T-helper 1 cell (primary cell): ENCODE measurements around the gene SCP2.
"Not testable (repeated sequence)": the region's sequence is repeated elsewhere in the genome, so short reads cannot be mapped to it uniquely, and the experiment has no call there.

Source experiments
- DNase-seq, 5 donors: peaks; one replicate each; pipeline ENCODE4 v3.0.0-alpha.2; 2012 to 2020

SCP2 gene

DNA sequence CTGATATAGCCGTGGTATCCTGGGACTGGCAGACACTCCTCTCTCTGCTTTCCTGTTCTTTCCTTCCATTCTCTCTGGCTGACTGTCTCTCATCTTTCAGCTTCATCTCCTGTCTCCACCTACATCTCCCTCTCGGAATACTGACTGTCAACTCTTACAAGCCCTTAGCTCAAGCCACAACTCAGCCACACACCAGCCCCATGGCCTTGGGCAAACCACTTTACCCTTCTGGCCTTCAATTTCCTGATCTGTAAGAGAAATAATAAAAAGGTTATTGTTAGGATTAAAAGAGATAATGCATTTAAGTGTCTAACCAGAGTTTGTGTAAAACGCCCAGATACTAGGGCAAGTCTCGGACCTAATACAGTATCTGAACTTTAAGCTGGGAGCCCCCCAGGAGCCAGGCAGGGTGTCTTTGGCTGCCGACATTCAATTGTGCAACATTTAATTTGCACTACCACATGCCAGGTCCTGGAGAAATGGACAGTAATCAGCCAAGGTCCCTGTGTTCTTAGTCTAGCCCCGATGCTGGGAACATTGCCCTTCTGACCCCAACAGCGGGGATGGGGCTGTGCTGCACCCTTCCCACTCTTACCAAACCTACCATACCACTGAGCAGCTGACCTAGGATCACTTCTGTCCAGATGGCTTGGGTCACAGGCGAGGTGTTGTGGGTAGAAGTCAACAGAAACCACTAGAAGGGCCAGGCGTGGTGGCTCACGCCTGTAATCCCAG lies 10.7 kb upstream of the SCP2 start:
- DNase-seq = no peak

DNA sequence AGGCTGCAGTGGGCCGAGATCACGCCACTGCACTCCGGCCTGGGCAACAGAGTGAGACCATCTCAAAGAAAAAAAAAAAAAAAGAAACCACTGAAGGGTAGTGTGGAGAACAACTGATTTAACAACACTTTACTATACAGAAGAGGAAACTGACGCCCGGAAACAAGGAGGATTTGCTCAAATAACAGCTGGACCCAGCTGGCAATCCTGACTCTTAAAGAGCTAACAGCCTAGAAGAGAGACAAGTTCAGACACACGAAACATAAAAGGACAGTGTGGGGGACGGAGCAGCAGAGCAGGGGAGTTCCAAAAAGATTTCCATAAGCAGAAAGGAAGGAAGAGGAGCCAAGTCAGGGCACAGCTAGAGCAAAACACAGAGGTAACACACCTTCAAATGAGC lies 9.9 kb upstream of the SCP2 start:
- DNase-seq = no peak

DNA sequence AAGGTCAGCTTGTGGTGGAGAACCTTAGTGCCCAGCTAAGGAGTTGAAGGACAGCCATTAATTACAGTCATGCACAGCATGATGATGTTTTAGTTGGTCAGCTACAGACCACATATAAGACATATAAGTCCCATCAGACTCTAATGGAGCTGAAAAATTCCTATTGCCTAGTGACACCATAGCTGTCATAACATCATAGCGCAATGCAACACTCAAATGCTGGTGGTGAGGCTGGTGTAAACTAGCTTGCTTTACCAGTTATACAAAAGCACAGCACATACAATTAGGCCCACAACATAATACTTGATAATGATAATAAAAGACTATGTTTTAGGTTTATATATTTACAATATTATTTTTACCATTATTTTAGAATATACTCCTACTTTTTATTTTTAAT lies 9.5 kb upstream of the SCP2 start:
- no peak for DNase-seq

DNA sequence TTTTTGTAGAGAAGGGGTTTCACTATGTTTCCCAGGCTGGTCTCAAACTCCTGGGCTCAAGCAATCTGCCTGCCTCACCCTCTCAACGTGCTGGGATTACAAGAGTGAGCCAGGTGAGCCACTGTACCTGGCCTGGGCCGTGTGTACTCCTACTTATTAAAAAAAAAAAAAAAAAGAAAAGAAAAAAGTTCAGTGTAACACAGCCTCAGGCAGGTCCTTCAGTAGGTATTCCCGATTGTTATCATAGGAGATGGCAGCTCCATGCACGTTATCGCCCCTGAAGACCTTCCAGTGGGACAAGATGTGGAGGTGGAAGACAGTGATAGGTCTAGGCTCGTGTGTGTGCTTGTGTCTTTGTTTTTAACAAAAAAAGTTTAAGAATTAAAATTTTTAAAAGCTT lies 8.9 kb upstream of the SCP2 start:
- DNase-seq = no peak

DNA sequence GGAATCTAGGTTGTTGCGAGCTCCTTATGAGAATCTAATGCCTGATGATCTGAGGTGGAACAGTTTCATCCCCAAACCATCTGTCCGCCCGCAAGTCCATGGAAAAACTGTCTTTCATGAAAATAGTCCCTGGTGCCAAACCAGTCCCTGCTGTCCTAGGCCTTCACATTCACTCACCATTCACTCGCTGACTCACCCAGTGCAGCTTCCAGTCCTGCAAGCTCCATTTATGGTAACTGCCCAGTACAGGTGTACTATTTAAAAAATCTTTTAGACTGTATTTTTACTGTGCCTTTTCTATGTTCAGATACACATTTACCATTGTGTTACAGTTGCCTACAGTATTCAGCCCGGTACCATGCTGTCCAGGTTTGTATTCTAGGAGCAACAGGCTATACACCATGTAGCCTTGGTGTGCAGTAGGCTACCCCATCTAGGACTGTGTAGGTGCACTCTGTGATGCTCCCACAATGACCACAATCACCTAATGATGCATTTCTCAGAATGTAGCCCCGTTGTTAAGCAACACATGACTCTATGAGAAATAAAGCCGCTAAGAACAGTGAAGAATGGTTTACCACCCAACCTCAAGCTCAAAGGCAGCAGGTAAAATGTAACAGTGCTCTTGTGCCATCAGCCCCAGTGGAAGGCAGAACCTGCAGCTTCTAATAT lies 7.9 kb upstream of the SCP2 start:
- DNase-seq = no peak

DNA sequence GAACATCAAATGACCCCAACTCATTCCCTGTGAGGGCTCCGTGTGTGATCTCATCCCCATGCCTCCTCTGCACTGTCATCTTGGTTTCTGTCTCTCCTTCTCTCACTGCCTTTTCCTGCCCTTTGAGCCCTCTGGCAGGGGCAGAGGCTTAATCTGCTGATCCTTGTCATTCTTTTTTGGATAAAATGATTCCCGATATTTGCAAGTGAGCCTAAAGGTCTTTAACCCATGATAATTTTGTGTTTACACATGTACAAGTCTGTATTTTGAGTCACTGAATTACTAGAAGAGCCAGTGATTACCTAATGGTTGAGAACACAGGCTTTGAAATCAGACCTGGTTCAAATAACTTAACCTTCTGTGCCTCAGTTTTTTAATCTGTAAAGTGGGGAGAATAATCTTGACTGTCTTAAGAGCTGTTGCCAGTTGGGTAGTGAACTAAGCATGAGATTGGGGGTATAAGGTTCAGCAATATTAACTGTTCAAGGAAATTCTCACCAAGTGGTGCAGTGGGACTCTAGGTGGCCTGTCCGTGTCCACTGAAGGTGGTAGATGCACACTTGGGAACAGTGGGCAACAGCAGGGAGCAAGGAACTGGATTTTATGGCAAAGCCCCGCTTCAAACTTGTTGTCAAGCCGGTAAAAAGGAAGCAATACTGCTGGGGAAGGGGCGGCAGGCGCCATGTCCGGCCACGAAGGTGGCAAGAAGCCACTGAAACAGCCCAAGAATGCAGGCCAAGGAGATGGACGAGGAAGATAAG lies 7.2 kb upstream of the SCP2 start:
- no peak for DNase-seq

DNA sequence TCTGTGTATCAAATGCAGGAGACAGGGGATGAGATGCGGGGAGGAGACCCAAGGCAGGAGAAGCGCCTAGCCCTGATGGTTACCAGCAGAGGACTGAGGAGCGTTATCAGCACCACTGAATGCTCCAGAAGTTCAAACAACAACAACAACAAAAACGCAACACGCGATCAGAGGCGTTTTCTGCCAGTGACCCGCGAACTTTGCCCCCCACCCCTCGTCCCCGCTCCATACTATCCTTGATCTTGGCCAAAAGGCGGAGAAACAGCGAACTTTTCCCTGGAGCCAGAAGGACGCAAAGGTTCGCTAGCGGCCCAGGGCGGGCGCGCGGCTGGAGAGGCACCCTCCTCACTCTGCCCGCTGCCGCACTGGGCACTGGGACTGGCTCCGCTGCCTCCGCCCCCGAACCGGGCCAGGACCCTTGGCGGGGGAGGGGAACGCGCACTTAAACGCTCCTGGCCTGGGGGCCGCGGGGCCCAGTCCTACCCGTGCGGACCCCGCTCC lies 6.2 kb upstream of the SCP2 start:
- no peak for DNase-seq

DNA sequence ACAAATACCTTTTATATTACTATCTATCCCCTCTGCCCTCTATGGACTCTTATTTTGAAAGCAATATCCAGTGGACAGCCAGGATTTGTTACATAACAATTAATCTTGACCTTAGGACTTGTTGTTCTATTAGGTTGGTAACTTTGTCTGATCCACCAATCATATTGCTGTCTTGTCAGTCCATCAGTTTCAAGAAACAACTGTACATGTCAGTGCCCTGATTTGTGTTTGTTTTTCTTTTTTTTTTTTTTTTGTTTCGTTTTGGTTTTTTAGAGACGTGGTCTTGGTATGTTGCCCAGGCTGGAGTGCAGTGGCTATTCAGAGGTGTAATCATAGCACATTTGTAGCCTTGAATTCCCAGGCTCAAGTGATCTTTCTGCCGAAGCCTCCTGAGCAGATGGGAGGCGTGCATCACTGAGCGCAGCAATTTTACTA lies 1.5 kb upstream of the SCP2 start:
- no peak for DNase-seq

DNA sequence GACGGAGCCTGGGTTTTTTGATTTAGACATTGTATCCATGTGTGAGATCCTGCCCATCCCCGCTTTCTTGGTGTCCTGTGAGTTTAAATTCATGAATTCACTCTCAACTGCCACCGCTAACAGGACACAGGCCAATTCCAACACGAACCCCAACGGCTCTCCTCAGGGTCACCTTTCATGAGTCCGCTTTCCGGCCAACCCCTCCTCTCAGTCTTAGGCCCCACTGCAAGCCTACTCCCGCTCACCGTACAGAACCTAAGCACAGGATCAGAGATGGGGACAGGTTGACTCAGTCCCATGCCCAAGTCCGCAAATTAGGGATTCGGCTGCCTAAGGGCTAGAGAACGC lies 238 bp upstream of the SCP2 start:
- DNase-seq = no peak

DNA sequence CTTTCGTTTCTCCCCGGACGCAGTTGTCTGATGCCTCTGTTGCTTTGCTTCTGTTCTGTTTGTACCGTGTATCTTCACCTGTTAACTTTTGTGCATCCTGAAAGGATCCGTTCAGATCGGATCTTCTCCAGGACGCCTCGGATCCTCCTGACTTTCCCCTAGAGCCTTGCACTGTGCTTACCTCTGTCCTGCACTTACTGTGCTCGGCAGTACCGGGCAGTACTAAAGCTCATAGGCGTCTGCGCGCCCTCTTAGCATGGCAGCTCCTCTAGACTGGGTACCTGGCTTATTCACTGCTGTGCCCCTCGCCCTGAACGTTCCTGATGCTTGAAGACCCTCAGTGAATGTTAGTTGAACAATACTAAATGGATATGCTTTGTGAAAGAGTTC lies 934 bp downstream of the SCP2 start:
- DNase-seq = no peak

DNA sequence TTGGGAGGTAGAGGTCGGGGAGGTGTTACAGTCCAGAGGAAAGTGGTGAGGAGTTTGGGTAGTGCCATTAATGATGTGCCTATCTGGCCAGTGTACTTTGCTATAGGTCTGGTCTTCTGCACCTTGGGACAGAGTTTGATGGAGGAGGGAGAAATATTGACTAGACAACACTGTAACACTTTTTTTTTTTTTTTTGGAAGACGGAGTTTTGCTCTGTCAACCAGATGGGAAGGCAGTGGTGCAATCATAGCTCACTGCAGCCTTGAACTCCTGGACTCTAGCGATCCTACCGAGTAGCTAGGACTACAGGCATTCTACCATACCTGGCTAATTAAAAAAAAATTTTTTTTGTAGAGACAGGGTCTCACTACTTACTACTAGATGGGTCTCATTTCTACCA lies 1.9 kb downstream of the SCP2 start:
- DNase-seq = no peak

DNA sequence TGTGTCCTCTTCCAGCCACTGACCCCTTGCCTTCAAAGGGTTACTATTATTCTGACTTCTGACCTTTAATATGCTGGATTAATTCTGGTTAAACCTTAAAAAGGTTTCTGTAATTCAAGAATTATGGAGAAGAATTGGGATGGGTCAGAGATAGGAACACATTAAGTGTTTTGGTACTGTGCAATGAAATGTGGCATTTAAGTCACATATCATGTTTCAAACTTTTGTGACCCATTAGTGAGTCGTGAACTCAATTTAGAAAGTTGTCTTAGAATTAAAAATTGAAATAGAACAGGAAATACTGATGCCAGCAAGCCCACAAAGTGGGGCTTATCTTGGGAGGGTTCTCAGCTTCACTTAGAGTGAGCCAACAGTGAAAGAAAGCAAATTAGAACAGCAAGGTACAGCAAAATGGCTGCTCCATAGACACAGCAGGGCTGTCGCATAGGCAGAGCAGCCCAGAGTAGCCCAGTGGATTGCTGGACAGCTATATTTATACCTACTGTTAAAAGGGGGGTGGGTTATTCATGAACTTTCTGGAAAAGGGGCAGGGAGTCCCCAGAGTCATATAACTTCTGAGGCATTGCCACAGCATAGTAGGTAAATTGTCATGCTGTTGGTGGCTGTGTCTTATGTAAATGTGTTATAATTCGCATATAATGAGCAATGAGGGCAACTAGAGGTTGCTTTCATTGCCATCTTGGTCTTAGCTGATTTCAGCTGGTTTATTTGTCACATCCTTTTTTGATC lies 10.5 kb downstream of the SCP2 start:
- DNase-seq = no peak

DNA sequence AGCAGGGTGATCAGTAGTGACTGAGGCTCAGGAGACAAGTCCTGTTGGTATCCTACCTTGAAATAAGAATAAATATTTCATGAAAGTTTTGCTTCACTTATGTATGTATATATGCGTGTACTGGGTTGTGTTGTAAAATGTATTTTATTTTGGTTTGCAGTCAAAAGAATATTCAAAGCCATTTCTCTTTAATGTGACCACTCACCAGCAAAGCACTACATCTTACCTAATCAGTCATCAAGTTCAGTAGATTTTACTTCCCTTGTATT lies 11.0 kb downstream of the SCP2 start:
- DNase-seq = no peak

DNA sequence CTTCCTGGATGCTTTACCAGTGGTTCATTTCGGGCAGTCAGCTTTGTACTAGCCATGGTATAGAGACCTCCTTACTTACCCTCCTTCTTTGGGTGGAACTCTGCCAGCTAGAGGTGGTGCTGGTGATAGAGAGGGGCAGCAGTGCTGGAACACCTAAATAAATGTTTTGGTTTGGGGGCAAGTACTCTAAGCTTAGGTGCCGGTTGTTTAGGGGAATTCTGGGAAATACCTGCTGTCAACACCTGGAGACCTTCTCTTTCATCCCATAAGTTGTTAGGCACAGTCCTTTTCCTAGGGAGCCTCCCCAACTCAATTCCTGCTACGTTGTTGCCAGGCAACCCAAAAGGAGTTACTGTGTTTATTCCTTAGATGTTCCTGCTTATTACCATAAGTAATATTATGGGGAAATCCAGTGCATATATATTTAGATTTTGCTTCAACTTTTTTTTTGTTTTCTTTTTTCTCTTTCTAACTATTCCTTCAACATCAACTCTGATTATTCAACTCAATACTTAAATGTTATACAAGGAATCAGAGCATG lies 16.9 kb downstream of the SCP2 start:
- DNase-seq = no peak

DNA sequence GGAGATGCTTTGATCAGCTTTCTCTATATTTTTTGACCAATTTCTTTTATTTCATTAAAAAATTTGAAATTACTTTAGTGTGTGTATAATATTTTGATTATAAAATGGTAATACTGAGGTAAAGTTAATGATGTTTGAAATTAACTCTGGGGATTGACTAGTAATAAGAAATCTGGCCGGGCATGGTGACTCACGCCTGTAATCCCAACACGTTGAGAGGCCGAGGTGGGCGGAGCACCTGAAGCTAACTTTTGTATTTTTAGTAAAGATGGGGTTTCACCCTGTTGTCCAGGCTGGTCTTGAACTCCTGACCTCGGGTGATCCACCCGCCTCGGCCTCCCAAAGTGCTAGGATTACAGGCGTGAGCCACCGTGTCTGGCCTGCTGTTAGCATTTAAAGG lies 17.5 kb downstream of the SCP2 start:
- DNase-seq = no peak

DNA sequence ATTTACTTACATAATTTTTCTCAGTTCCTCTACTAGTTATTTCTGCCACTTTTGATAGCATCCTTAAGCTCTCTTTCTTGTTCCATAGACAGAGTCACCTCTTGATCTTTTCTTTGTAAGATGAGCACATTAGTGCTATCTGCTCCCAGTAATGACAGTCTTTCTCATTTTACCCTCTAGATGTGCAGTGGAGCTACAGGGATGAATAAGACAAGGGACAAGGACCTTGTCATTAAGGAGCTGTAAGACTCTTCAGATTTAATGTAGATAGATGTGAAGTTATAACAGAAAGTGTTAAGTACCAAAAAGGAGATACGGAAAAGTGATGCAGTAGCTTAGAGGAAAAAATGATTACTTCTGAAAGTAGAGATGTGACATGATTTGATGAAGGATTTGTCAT lies 20.4 kb downstream of the SCP2 start:
- DNase-seq = no peak

DNA sequence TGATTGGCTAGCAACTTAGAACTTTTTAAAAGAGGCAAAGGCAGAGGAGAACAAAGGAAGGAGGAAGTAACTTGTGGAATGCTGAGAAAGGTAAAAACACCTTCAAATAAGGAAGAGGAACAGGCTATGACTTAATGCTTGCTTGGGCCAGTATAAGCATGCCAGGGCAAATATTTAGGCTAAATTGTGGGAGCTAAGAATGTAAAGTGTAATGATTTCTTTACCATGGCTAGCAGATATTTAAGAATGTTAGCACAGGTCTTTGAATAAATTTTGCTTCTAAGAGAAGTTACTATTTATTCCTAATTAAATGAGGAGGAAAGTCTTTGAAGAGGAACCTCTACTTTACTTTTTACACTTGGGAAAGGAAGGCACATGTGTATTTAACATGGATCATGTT lies 22.5 kb downstream of the SCP2 start:
- not testable (repeated sequence) for DNase-seq

DNA sequence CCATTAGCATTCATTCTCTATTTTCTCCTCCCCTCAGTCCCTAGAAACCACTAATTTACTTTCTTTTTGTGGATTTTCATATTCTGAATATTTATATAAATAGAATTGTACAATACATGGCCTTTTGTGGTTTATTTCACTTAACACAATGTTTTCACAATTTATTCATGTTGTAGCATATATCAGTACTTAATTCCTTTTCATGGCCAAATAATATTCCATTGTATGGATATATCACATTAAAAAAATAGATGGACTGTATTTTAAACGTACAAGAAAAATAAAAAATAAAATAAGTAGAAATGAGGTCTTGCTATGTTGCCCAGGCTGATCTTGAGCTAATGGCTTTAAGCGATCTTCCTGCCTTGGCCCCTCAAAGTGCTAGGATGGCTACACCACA lies 25.0 kb downstream of the SCP2 start:
- DNase-seq = no peak

DNA sequence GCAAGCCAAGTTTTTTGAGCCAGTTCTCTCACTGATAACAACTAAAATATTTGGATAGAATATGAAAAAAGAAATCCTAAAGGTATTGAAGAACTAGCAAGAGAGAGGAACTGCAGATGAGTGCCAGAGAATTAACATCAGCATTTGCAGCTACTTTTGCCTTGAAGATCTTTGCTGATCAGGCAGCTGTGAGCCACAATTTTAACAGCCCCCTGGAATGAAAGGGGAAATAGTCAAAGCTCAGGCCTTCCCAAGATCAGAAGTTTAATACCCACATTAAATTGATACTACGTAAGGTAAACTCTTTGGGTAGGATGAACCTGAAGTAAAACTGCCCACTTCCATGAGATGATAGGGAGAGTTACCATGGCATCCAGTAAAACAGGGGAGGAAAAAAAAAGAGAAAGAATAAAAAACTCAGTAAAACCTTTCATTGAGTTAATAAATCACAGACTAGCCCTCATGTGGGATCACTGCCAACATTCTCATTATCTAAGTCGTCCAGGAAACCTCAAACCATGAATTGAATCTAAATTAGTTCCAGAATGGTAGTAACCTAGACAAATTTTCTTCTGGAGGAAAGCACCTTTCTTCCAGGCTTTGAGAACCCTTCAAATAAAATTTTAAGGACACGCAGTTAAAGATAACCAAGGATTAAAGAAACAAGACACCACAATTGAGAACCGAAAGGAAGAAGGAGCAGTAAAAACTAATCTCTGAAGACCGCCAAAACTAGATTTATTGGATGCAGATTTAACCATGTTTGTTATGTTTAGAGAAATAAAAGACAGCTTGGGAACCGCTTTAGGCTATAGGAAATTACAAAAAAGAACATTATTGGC lies 28.3 kb downstream of the SCP2 start:
- DNase-seq = no peak

DNA sequence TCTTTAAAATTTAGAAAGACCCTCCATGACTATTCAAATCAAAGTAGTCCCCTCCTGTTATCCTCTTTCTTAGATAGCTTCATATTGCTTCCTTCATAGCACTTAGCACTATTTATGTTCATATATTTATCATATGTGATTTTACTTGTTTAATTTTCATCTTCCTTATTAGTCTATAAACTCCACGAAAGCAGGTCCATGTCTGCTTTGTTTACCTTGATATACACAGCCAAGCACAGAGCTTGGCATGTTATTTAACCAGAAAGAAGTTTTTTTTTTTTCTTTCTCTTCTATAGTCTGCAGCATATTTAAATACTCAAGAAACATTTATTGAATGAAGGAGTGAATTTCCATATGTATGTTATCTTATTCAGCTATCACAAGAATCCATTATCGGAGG lies 36.0 kb downstream of the SCP2 start:
- no peak for DNase-seq

DNA sequence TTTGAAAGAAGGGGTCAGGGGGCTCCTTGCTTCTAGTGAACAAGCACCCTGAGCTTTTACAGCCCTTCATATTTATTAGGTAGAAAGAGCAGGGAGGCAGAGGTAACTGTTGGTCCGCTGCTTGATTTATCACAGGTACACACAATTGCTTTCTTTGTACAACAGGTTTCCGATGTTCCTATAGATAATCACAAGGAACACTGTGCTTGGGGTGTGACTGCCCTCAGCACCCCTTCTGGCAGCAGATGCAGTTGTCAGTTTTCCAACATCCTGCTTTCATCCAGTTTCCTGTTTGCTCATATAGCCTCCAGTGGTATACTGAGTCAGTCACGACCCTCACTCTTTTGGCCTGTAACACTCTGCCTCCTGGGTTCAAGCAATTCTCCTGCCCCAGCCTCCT lies 40.6 kb downstream of the SCP2 start:
- DNase-seq = no peak

DNA sequence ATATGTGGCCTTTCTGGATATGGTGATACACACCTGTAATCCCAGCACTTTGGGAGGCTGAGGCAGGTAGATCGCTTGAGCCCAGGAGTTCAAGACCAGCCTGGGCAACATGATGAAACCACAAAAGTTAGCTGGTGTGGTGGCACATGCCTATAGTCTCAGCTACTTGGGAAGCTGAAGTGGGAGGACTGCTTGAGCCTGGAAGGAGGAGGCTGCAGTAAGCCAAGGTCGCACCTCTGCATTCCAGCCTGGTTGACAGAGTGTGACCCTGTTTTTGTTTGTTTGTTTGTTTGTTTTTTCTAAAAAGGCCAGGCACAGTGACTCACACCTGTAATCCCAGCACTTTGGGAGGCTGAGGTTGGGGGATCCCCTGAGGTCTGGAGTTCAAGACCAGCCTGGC lies 42.2 kb downstream of the SCP2 start:
- not testable (repeated sequence) for DNase-seq
